Loucy (cell line): ENCODE measurements around the gene MCC.

Experiments used
- H2AFZ ChIP-seq: fragments of 200-600 bp; sonication (generic); 2 replicates; pipeline ENCODE4 v1.6.0; 2016; ENCODE audit warnings: antibody characterized with exemption, mild to moderate bottlenecking, low read length, moderate library complexity
- H3F3A ChIP-seq: fragments of 200-600 bp; 2 replicates; pipeline ENCODE4 v1.6.0; 2016; ENCODE audit warnings: antibody characterized with exemption, low read depth, mild to moderate bottlenecking
- H3K27me3 ChIP-seq: fragments of 200-600 bp; sonication (generic); 2 replicates; pipeline ENCODE4 v1.6.1; 2014; ENCODE audit warnings: low read length, mild to moderate bottlenecking; ENCODE audit not compliant: insufficient read depth, poor library complexity, severe bottlenecking
- H3K36me3 ChIP-seq: fragments of 200-600 bp; sonication (generic); 2 replicates; pipeline ENCODE4 v1.6.1; 2016; ENCODE audit warnings: low read length; ENCODE audit not compliant: insufficient read depth
- H3K4me1 ChIP-seq: fragments of 200-600 bp; sonication (generic); 2 replicates; pipeline ENCODE4 v1.5.1; 2014; ENCODE audit warnings: low read length, mild to moderate bottlenecking; ENCODE audit not compliant: insufficient read depth, poor library complexity, severe bottlenecking
- H3K4me2 ChIP-seq: fragments of 200-600 bp; sonication (generic); 2 replicates; pipeline ENCODE4 v1.6.0; 2014; ENCODE audit warnings: antibody characterized with exemption, low read length, low read depth, mild to moderate bottlenecking; ENCODE audit not compliant: poor library complexity, severe bottlenecking
- H3K4me3 ChIP-seq: fragments of 200-600 bp; sonication (generic); 2 replicates; pipeline ENCODE4 v1.5.1; 2014; ENCODE audit warnings: low read length, mild to moderate bottlenecking, mixed read lengths; ENCODE audit not compliant: poor library complexity, severe bottlenecking
- H3K79me2 ChIP-seq: fragments of 200-600 bp; sonication (generic); 2 replicates; pipeline ENCODE4 v1.6.1; 2014; ENCODE audit warnings: low read length; ENCODE audit not compliant: insufficient read depth
- H3K9ac ChIP-seq: fragments of 200-600 bp; sonication (generic); 2 replicates; pipeline ENCODE4 v1.6.0; 2014; ENCODE audit warnings: mild to moderate bottlenecking, low read depth, low read length, moderate library complexity; ENCODE audit not compliant: poor library complexity, severe bottlenecking
- H3K9me2 ChIP-seq: fragments of 200-600 bp; sonication (generic); replicated peaks from 2 replicates; pipeline ENCODE4 v1.6.1; 2016; ENCODE audit warnings: low read depth, low read length, mixed read lengths
- H3K9me3 ChIP-seq: fragments of 200-600 bp; sonication (generic); 2 replicates; pipeline ENCODE4 v1.6.1; 2014; ENCODE audit warnings: mild to moderate bottlenecking, antibody characterized with exemption, low read length, low read depth; ENCODE audit not compliant: insufficient read depth
- H4K20me1 ChIP-seq: fragments of 200-600 bp; sonication (generic); 2 replicates; pipeline ENCODE4 v1.6.0; 2014; ENCODE audit warnings: antibody characterized with exemption, low read length, mild to moderate bottlenecking; ENCODE audit not compliant: insufficient read depth, poor library complexity, severe bottlenecking
- CTCF ChIP-seq: fragments of 200-600 bp; sonication (generic); conservative IDR thresholded peaks from 2 replicates; pipeline ENCODE4 v1.5.1; 2014; ENCODE audit warnings: mild to moderate bottlenecking, antibody characterized with exemption, low read length
- EZH2phosphoT487 ChIP-seq: fragments of 200-600 bp; IDR thresholded peaks from 2 replicates; pipeline ENCODE4 v1.6.1; 2018; ENCODE audit warnings: antibody characterized with exemption, mild to moderate bottlenecking, moderate library complexity, borderline replicate concordance

MCC gene

DNA sequence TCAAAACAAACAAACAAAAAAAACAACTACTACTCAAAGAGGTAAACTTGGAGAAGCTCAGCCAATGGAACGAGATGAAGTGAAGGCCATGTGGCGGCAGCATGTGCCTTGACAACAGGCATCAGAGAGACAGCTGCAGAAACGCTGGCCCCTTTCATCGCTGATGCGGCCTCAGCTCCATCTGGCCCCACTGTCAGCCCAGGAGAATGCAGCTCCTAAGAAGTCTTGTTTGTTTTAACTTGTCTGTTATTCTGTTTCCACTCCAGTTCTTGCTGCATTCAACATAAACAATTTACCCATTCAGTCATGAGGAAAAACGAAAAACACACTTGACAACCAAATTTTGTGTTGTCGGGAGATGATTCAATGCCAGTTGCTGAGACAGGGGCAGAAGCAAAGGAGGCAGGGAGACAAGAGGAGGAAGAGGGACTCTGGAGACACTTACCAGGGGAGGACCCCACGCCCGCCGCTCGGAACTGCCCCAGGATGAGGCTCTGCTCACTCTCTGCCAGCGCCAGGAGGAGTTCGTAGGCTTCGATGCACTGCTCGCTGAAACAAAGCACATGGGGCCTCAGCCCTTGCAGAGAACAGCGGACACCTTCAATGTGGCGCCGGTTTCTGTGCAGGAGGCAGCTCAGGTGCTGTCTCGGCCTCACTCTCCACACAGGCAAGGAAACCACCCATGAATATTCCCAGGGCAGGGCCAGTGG is 420.5 kb downstream of the MCC start:
- Histone ChIP-seq H3K9me2 (no peaks in the 10 kb centered on the region), H2AFZ (no peak overlapping the region), H3K36me3 (peaks cover 9% of the 10 kb centered on the region; the same call in 1 of the 2 replicates), H3K79me2 (no peaks in the 10 kb centered on the region), H3F3A (no peaks in the 10 kb centered on the region), H3K4me3 (no peak overlapping the region), H4K20me1 (no peaks in the 10 kb centered on the region), H3K27me3 (no peaks in the 10 kb centered on the region), H3K9me3 (no peaks in the 10 kb centered on the region), H3K4me2 (no peak overlapping the region), H3K4me1 (peaks cover 5% of the 10 kb centered on the region), H3K9ac (no peak overlapping the region)
- TF ChIP-seq CTCF: no peak
- no peak for TF ChIP-seq EZH2phosphoT487

DNA sequence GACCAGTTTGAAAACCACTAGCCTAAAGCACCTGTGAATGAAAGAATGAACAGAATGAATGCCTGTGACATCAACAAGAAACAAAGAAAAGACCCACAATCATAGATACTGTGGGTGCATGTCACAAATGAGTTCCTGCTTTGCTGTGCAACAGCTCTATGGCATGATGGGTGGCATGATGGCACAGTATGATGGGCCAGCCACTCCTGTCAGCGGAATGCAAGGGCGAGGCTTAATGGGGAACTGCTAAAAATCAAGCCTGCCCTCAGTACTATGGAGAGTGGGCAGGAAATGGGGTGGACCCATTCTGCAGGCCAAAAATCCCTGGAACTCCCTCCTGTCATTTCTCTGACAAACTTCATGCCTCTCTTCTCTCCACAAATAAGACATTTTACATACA is 422.6 kb downstream of the MCC start:
- no peaks in the 10 kb centered on the region for H4K20me1 ChIP-seq
- H3K9ac ChIP-seq: no peak overlapping the region
- H3K9me2 ChIP-seq: no peaks in the 10 kb centered on the region
- no peak overlapping the region for H3K4me2 ChIP-seq
- no peaks in the 10 kb centered on the region for H3K27me3 ChIP-seq
- no peak for TF ChIP-seq EZH2phosphoT487
- no peak for TF ChIP-seq CTCF
- H3K36me3 ChIP-seq: peaks cover 9% of the 10 kb centered on the region; the same call in 1 of the 2 replicates
- H3K4me1 ChIP-seq: peaks cover 19% of the 10 kb centered on the region
- H3F3A ChIP-seq: no peaks in the 10 kb centered on the region
- no peak overlapping the region for H3K4me3 ChIP-seq
- H3K79me2 ChIP-seq: no peaks in the 10 kb centered on the region
- no peak overlapping the region for H2AFZ ChIP-seq
- no peaks in the 10 kb centered on the region for H3K9me3 ChIP-seq

DNA sequence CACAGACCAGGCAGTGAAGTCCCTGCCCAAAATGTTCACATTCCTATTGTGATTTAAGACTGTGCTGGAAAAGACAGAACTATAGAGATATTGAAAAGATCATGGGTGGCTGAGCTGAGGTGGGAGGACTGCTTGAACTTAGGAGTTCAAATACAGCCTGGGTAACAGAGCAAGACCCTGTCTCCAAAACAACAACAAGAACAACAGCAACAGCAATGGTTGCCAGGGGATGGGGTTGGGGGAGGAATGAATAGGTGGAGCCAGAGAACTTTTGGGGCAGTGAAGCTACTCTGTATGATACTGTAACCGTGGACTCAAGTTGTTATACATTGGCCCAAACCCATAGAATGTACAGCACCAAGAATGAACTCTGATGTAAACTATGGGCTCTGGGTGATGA is 423.4 kb downstream of the MCC start:
- no peak overlapping the region for H3K9ac ChIP-seq
- H4K20me1 ChIP-seq: no peaks in the 10 kb centered on the region
- TF ChIP-seq CTCF: no peak
- no peak for TF ChIP-seq EZH2phosphoT487
- no peaks in the 10 kb centered on the region for H3K79me2 ChIP-seq
- H3K9me3 ChIP-seq: no peaks in the 10 kb centered on the region
- no peak overlapping the region for H2AFZ ChIP-seq
- H3K36me3 ChIP-seq: peaks cover 9% of the 10 kb centered on the region; the same call in 1 of the 2 replicates
- H3K27me3 ChIP-seq: no peaks in the 10 kb centered on the region
- no peaks in the 10 kb centered on the region for H3K9me2 ChIP-seq
- H3K4me1 ChIP-seq: peaks cover 19% of the 10 kb centered on the region
- H3K4me3 ChIP-seq: no peak overlapping the region
- H3F3A ChIP-seq: no peaks in the 10 kb centered on the region
- H3K4me2 ChIP-seq: no peak overlapping the region
